ENCODE measurements around the gene AGPAT1. TPM values are rescaled to one million over a fixed set of nuclear protein-coding genes. Genes with fewer than 3 reads are reported as not detected.

Gene AGPAT1
- total RNA-seq, 1 experiment from 2014 or later: 84.5 TPM

DNA sequence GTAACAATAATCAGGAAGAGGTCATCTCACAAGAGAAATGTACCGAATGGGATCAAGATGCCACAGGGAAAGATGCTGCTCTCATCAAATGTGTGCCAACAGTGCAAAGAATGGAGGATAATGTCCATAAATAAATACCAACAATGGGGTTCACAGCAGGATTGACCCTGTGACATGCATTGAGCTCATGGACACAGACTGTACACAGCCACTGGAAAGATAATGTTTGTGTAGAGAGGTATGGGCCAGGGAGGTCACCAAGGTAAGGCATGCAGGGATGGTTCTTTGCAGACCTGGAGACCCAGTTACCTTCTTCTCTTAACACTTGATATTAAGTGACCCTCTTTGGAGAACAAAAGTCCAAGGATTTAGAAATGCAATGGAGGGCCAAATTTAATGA, 1.5 kb downstream of the AGPAT1 start:
- Mint-ChIP-seq H3K36me3 (peaks cover 26% of the 10 kb centered on the region), H3K27ac (no peak overlapping the region), H3K4me1 (peaks cover 37% of the 10 kb centered on the region), H3K4me3 (peak overlapping the region; percentile 82), H3K9me3 (no peaks in the 10 kb centered on the region), H3K27me3 (ENCODE audit: low read depth) (no peaks in the 10 kb centered on the region)
- DNase-seq (ENCODE audit: low spot score): no peak
- ChIA-PET CTCF (no interaction called here), POLR2A (no interaction called here)
- TF ChIP-seq GABPB1 (CRISPR knock-in tag; IDR thresholded peaks at IDR 0.05) (no peak), ZNF219 (CRISPR knock-in tag; IDR thresholded peaks at IDR 0.05; ENCODE audit: borderline replicate concordance) (no peak), USF2 (CRISPR knock-in tag; IDR thresholded peaks at IDR 0.05) (no peak), ZNF671 (CRISPR knock-in tag; IDR thresholded peaks at IDR 0.05) (no peak), ZBTB43 (CRISPR knock-in tag; IDR thresholded peaks at IDR 0.05) (no peak), FOXK1 (CRISPR knock-in tag; IDR thresholded peaks at IDR 0.05) (no peak)
- TF ChIP-seq, protein P1, sequence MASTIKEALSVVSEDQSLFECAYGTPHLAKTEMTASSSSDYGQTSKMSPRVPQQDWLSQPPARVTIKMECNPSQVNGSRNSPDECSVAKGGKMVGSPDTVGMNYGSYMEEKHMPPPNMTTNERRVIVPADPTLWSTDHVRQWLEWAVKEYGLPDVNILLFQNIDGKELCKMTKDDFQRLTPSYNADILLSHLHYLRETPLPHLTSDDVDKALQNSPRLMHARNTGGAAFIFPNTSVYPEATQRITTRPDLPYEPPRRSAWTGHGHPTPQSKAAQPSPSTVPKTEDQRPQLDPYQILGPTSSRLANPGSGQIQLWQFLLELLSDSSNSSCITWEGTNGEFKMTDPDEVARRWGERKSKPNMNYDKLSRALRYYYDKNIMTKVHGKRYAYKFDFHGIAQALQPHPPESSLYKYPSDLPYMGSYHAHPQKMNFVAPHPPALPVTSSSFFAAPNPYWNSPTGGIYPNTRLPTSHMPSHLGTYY (CRISPR knock-in tag; IDR thresholded peaks at IDR 0.05): no peak
- TF ChIP-seq, protein P2, sequence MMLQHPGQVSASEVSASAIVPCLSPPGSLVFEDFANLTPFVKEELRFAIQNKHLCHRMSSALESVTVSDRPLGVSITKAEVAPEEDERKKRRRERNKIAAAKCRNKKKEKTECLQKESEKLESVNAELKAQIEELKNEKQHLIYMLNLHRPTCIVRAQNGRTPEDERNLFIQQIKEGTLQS (CRISPR knock-in tag; conservative IDR thresholded peaks at IDR 0.05): no peak
- no peak for ATAC-seq

DNA sequence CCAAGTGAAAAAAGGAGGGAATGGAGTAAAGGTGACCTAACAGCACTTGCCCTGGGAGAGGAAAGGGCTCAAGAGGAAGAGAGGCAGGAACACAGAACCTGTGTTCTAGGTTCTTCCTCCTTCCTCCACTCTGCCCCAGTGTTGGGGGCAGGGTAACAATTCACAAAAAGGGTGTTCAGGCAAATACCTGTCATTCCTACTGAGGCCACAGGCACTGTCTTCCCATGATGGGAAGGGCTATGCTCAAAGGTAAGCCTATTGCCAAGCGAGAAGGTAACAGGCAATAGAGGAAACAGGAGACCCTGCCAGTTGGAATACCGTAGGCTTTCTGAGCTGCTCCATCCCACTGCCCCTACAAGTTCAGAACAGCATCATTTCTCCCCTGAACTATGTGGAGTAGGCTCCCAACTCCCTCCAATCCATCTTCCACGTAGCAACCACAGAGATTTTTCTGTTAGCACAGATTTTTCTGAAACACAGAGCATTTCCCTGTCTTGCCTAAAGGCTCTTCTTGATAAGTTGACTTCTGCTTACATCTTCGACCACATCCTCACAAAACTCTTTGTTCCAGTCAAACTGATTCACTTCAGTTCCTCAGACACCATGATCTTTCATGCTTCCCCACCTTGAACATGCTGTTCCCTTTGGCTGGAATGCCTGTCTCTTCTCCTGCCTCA, 2.7 kb downstream of the AGPAT1 start:
- POLR2A ChIA-PET: no interaction called here
- no peaks in the 10 kb centered on the region for H3K27me3 Mint-ChIP-seq (ENCODE audit: low read depth)
- no peak for DNase-seq (ENCODE audit: low spot score)
- peaks cover 26% of the 10 kb centered on the region for H3K36me3 Mint-ChIP-seq
- CTCF ChIA-PET: interaction anchor here (2.0 kb wide), 1 partner anchor 22 kb away, joined by 7 read pairs; no protein-coding TSS in a partner anchor
- no peak overlapping the region for H3K4me3 Mint-ChIP-seq
- H3K4me1 Mint-ChIP-seq: peaks cover 29% of the 10 kb centered on the region
- no peaks in the 10 kb centered on the region for H3K9me3 Mint-ChIP-seq
- peak overlapping the region; percentile 55 for H3K27ac Mint-ChIP-seq
- ATAC-seq: no peak
- TF ChIP-seq OVOL2 (CRISPR knock-in tag; IDR thresholded peaks at IDR 0.05; ENCODE audit: borderline replicate concordance) (no peak), ELF4 (CRISPR knock-in tag; IDR thresholded peaks at IDR 0.05; ENCODE audit: low read depth) (no peak), ZNF396 (CRISPR knock-in tag; IDR thresholded peaks at IDR 0.05; ENCODE audit: borderline replicate concordance) (no peak), ZNF121 (CRISPR knock-in tag; IDR thresholded peaks at IDR 0.05) (no peak), EMX1 (CRISPR knock-in tag; IDR thresholded peaks at IDR 0.05) (no peak), TEAD4 (CRISPR knock-in tag; IDR thresholded peaks at IDR 0.05) (no peak), FOXK1 (CRISPR knock-in tag; IDR thresholded peaks at IDR 0.05) (no peak), NFYB (CRISPR knock-in tag; conservative IDR thresholded peaks at IDR 0.05; ENCODE audit: low read depth) (no peak), IRF1 (CRISPR knock-in tag; IDR thresholded peaks at IDR 0.05) (no peak), MYBL2 (CRISPR knock-in tag; IDR thresholded peaks at IDR 0.05) (no peak), NFATC4 (CRISPR knock-in tag; IDR thresholded peaks at IDR 0.05) (no peak), CTCF (IDR thresholded peaks at IDR 0.05) (no peak)
- TF ChIP-seq, protein P3, sequence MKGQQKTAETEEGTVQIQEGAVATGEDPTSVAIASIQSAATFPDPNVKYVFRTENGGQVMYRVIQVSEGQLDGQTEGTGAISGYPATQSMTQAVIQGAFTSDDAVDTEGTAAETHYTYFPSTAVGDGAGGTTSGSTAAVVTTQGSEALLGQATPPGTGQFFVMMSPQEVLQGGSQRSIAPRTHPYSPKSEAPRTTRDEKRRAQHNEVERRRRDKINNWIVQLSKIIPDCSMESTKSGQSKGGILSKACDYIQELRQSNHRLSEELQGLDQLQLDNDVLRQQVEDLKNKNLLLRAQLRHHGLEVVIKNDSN (CRISPR knock-in tag; IDR thresholded peaks at IDR 0.05): no peak
- TF ChIP-seq, protein P4, sequence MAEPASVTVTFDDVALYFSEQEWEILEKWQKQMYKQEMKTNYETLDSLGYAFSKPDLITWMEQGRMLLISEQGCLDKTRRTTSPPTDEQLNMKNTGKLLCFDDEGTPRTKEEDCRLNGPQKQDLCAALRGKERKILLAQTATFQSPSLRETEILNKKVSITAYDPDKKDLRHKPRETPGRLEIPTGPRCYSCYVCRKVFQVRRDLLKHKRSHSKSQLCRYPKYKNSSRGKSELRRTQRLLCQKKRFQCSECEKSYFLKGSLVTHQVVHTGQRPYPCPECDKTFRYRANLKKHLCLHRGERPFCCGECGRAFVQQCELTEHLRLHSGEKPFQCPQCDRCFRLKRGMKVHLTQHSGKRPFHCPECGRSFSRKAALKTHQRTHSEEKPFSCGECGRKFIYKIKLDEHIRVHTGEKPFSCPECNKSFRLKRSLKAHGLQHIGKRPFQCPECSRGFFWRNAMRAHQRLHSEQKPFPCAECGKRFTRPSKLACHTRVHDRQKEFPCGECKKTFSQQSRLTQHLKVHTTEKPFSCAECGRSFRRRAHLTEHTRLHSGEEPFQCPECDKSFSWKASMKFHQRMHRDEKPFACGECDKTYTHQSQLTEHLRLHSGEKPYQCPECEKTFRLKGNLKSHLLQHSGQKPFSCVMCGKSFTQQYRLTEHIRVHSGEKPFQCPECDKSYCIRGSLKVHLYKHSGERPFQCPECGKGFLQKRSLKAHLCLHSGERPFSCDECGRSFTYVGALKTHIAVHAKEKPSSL (CRISPR knock-in tag; conservative IDR thresholded peaks at IDR 0.05): no peak

All from WTC11 (cell line).